Activated CD4-positive, CD25-positive, alpha-beta regulatory T cell treated with anti-CD3 and anti-CD28 coated beads, Interleukin-2, amount 50 U/mL, for 16 hours (primary cell): ENCODE measurements around the gene UBE2H.
"Not testable (repeated sequence)": the region's sequence is repeated elsewhere in the genome, so short reads cannot be mapped to it uniquely, and the experiment has no call there.

Experiments
- DNase-seq: peaks from one replicate; pipeline ENCODE4 v3.0.0-alpha.2; 2020; ENCODE audit warnings: low read depth, low spot score

UBE2H gene

DNA sequence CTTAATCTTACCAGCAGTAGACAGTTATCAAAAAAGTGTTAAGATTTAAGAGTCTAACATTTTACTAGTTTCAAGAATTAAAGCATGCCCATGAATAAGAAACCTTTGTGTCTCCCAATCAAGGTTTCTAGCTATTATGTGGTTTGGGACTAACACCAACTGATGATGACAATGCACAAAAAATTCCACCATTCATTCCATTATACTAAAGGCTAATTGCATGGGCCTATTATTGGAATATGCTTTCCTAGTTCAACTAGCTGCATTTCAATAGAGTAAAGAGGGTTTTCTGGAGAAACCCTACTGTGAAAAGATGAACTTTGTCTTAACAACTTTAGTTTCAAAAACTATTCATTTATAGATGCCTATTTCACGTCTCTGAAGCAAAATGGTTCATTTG, 44.6 kb downstream of the UBE2H start:
- no peak for DNase-seq

DNA sequence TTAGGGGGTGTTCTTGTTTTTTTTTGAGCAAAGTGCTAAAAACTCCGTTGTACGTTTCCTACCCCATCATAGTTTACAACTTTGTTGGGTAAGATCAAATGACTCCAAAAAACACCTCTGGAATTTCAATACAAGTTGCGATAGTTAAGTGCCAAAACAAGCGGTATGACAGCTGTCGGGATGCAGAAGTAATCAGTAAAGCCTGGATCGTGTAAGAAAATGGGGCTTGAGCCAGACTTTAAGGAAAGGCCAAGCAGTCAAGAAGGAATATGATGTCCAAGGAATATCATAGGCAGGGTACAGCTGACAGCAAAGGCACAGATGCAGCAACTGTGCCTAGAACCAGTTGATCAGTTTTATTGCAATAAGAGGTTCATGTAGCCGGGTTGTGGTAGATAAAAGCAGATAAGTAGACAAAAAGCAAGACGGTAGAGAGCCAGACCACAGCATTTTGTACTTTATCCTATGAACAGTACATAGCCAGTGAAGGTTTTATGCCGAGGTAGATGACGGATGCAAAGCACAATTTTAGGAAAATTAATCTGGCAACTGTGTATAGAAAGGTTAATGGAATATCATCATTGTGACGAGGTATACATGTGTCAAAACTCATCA, 45.5 kb downstream of the UBE2H start:
- no peak for DNase-seq

DNA sequence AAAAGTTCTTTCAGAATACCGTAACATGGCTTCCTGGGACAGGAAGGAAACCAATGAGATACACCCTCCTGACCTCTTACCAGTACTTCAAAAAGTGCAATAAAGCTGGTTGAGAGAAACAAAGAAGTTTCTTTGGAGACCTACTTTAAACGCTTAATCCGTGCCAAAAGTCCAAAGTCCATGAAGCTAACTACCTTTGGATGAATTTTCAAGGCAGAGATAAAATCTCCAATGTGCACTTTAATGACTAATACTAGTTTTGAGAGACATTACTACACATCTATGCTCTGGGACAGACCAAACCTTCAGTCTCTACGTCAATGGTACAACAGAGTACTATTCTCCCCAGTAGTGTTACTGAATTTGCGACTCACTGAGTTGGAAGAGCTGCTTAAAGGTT, 46.1 kb downstream of the UBE2H start:
- no peak for DNase-seq

DNA sequence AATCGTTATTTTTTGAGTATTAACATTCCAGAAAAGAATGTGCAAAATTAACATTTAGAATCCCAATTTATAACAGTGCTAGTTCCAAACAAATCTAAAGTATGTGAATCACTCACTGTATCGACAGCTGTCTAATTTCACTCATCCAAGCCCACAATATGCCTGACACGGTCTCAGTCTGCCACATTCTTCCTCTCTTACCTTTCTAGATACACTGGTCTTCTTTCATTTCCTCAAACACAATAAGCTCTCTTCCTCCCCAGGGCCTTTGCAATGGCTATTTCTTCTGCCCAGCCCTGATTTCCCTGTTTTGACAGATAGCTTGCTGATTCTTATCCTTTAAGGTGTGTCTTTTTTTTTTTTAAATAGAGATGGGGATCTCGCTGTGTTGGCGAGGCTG, 48.8 kb downstream of the UBE2H start:
- DNase-seq, result no peak

DNA sequence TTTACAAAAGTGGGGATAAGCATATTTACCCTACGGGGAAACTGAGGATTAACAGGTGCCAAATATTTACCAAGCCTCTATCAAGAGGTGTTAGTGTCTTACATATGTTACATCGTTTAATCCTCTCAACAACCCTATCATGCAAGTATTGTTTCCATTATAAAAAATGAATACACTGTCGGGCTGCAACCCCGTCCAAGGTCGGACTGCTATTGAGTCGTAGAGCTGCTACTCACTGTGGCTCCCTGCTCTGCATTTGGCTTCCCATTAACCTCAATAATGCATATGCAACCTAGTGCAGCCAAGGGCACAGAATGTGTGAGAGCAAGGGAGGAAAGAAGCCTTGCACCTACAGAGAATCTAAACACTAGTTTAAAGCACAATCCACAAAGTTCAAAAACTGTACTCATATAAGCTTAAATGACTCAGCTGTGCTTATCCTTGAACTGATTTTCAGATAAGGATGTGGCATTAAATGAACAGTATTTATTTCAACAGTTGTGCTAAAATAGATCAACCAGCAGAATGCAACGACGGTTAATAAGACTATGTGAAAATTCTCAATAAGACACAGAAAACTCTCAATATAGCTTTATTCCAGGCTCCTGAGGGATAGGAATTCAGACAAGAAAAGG, 49.9 kb downstream of the UBE2H start:
- no peak for DNase-seq

DNA sequence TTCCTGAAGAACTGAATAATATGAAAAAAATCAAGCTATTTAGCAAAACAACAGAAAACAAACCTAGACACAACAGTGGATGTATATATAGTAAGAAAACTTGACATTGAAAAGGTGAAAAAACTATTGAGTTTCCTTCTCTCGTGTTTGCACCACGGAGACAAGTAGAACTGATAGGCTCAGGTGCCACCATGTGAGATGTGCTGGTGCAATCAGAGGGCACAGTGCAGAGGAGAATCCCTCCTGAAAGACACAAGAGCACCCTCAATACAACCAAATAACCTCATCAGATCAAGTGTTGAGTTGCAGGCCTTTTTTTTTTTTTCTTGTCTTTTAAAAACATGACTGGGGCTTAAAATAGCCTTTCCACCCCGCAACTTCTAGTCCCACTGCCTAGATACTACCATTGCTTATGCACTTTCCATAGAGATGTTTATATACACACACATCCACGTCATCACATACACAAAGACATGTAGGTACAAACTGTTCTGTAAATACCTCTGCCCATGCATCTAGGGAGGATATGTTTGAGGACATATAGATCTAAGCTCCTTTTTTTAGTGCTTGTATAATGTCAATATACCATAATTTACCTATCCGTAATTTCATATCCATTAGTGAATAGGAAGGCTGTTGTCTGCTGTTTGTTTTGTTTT, 54.1 kb downstream of the UBE2H start:
- no peak for DNase-seq

DNA sequence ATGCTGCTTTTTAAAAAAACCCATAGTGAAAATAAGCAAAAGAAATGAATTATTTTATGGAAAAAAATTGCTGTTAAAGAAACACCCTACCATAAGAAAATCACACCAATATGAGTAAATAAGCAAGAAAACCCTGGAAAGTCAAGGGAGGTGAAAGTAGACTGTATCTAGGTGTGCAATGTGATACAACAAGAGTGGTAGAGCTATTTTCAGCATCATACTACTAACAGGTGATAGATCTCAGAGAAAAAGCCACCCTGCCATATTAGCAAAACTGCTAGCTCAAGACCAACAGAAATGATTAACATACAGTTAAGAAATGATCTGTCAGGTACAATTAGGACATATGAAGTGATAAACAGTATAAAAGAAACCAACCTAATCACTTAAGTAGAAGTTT, 54.8 kb downstream of the UBE2H start:
- no peak for DNase-seq

DNA sequence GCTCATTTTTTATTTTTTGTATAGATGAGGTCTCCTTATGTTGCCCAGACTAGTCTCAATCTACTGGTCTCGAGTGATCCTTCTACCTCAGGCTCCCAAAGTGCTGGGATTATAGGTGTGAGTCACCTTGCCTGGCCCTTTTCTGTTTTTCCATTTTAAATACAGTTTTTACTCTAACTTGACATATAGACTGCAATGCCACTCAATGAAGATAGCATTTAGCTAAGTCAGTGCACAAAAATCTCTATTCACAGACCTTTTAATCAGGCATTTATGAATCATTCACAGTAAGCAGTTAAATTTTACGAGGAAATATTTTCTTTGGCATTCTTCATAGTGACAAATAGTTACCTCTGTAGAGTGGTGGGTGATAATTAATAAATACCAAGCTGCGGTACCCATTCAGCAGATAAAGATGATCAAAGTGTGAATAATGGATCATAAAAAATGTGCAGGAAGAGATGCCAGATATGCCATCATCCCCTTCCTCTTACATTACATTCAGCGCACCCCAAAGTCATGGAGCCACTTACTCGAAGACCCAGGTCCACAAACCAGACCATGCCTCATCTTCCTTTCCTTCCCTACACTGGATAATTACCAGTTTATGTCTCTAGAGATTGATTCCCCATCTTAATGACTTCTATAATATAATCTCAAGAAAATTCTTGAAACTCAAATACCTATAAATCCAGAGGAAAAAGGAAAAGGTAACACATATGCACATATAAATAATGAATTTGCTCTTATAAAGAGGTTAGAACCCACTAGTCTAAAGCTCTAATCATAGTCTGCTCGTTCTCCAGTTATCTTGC, 56.0 kb downstream of the UBE2H start:
- no peak for DNase-seq

DNA sequence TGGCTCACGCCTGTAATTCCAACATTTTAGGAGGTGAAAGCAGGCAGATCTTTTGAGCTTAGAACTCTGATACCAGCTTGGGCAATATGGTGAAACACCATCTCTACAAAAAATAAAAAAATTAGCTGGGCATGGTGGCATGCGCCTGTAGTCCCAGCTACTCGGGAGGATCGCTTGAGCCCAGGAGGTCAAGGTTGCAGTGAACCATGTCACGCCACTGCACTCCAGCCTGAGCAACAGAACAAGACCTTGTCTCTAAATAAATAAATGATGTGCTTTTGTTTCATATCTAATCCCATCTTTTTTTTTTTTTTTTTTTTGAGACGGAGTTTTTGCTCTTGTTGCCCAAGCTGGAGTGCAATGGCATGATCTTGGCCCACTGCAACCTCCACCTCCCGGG, 58.6 kb downstream of the UBE2H start:
- DNase-seq, result not testable (repeated sequence)

DNA sequence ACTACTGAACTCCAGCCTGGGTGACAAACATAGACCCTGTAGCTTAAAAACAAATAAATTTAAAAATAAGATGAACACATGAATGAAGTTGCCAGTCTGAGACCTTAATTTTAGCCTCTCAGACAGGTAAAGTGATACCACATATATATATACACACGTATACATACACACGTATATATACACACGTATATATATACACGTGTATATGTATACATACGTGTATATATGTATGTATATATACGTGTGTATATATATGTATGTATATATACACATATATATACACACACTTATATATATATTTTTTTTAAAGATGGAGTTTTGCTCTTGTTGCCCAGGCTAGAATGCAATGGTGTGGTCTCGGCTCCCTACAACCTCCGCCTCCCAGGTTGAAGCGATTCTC, 62.7 kb downstream of the UBE2H start:
- no peak for DNase-seq

DNA sequence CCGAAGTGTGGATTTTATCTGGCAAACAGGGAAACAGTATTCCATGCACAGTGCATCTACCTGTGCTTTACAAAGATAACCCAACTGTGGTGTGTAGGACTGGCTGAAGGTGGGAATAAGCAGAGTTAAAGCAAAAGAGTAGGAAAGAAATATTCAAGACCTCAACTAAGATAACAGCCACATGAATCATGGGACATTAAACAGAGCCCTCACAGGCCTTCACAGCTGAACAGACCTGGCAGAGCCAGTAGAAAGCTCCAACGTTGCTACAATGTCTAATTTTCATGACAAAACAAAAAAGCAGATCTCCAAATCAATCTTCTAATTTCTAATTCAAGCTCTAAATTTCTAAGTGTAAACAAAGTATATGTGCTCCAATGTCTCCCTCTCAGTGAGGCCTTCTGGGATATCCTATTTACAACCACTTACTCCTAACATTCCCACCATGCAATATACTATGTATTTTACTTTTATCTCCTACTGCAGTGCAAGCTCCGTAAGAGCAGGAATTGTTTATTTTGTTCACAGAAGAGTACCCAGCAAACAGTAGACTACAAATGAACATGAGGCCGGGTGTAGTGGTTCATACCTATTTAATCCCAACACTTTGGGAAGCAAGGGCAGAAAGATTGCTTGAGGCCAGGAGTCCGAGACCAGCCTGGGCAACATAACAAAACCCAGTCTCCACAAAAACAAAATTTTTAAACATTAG, 63.5 kb downstream of the UBE2H start:
- no peak for DNase-seq

DNA sequence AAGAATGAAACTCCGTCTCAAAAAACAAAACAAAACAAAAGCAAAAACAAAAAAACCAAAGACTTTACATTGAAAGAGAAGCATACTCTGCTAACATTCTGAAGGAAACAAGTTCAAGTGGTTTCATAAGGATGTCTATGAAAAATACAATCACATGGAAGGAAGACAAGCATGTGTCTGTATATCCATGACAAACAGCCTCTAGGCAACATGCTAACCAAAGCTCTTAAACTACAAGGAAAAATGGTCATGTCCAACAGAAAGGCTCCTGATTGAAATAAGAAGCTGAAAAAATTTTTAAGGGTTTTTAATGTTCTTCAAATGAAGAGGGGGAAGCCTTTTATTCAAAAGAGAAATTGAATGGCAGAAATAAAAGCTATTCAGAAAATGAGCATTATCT, 64.9 kb downstream of the UBE2H start:
- no peak for DNase-seq

DNA sequence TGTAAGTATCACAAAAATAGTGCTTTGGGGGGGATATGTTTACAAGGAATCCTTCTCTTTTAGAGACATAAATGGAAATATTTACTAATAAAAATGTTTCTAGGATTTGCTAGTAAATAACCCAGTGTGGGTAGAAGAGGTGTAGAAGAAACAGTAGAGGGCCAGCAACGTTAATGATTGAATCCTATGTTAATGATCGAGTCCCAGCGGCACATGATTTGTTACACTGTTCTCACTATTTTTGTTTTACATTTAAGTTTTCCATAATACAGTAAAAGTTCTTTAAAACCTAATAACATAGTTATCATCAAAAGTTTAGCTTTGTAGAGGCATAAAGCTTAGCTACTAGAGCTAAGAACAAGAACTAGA, 66.0 kb downstream of the UBE2H start:
- no peak for DNase-seq

DNA sequence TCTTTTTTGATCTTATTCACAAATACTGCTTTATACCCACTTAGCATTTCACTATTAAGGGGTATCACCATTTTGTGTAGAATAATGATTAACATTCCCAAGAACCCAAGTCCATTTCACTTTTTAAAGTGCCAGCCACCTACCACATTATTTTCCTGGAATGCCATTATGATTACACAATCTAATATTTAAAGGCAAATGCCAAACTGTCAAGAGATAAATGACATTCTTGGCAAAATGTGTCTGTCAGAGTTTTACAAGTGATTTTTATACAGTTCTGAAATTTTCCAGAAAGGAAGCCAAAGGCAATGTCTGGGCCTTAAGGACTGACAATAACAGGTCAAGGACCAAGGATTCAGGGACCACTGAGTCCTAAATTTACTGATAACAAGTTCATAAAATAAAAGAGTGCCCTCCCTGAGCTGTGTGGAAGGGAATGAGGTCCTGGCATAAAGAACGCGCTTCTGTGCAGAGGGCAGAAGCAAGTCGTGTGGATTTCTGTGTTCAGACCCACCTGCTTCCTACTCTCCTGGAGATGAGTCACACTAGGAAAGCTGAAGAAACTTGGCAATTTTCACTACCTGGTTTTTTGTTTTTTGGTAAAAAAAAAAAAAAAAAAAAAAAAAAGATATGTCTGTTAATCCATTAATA, 66.5 kb downstream of the UBE2H start:
- no peak for DNase-seq

DNA sequence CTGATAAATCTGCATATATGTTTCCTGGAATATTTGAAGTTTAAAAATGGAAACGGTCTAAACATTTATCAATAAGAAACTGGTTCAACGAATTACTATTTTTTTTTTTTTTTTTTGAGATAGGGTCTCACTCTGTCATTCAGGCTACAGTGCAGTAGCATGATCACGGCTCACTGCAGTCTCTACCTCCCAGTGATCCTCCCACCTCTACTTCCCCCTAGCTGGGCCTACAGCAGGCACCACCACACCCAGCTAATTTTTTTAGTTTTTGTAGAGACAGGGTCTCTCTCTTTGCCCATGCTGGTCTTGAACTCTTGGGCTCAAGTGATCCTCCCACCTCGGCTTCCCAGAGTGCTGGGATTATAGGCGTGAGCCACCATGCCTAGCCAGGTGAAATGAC, 68.3 kb downstream of the UBE2H start:
- no peak for DNase-seq

DNA sequence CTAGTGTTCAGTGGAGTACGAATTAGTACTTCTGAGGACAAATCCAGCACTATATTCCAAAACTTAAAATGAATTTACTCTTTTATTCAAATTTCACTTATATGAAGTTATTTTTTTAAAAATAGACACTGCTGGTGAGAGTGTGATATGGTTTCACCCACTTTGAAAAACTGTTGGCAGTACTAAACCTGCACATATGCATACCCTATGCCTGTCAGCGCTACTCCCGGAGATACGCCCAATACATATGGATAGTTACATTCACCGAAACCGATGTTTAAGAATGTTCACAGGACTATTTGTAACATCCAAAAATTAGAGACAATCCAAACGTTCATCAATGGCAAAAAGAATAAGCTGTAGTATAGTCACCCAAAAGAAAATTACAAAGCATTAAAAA, 69.6 kb downstream of the UBE2H start:
- no peak for DNase-seq

DNA sequence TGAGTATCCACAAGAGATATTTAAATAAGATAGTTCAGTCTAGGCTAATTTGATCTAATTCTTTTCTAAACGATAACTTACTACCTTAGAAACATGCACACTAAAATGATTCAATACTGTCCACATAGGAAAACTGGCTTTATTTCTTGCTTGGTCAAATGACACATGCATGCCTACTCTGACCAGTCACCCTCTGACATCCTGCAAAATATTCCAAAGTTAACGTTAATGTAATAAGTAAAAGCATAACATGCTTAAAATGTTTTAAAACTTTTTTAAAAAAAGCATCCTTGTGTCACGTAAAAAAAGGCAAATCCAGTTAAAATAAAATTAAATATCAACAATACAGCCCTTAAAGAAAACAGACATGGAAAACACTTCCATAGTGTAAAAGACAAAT, 70.2 kb downstream of the UBE2H start:
- DNase-seq, result no peak

DNA sequence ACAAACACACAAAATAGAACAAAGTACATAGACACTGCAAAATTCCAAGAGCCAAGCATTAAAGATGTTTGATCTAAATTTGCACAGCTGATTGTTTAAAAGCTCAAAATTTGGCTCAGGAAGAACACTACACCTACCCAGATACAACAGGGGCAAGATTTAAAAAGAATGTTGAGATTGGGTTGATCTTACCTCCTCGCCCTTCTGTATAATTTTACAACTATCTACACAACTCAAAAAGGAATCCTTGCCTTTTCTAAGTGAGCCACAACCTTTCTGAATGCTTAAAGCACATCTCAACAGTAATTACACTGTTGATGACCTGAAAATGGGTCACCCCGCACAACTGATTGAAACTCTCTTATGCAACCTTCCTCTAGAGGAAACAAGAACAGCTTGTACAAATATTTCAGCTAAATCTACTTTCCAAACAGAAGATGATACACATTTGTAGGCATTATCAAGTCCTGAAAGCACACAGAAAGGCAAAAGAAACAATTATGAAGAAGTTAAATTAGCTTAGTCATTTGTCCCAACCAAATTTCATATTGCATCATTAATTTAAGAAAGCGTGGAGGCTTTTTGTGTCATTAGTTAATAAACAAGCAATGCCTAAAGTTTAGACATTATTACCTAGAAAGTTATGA, 75.5 kb downstream of the UBE2H start:
- DNase-seq, result no peak

DNA sequence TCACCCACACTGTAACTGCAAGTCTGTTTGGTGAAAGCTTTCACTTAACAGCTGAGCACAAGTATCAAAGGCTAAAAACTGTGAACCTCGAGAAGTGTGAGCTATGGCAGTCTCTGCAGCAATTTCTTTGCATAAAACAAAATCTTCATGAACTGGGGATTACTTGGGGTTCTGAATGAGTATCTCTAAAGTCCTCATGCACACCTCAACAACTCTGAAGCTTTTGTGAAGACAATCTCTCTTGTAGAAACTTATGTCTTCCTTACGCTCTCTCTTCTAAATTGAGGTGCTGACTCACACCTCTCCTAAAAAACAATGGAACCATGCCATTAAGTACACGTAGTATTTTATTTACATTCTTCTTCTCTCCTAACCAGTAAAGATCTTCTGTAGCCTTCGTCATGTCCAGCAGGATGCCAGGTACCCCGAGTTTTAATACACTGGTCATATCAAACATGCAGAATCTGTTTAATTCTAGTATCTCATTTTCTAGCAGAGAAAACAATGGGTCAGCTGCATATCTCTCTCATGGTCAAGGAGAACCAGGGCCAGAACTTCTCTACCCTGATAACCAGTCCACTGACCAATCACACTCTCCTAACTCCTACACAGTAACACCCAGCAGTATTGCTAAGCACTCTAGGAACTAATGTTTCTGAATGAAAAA, 76.9 kb downstream of the UBE2H start:
- no peak for DNase-seq

DNA sequence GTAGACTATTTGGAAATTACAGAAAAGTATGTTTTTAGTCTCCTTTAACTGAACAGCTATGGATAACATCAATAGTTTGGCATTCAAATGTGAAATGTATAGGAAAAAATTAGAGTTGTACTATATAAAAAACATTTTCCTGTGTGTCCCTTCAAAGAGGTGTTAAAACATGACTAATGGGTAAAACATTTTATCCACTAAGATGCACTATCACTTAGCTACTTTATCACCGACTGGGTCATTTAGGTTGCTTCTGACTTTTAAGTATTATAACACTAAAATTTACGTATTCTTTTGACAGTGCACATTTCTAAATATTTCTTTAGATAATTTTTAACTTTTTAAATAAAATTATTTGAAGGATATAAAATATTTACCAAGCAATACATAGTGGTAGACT, 77.6 kb downstream of the UBE2H start:
- no peak for DNase-seq
